HG02938 (cell line): ENCODE measurements around the gene NUDT21.
A peak's percentile ranks its signal among the peaks of the same experiment; 100 is the strongest.

Experiments
- ATAC-seq: cut with Tn5 transposase; IDR thresholded peaks from one replicate; pipeline ENCODE4 v1.9.1; 2021; ENCODE audit warnings: mild to moderate bottlenecking, moderate library complexity; ENCODE audit not compliant: unreplicated experiment

NUDT21 gene

GRCh38 chr16:56463153-56463552 is 12.0 kb upstream of the NUDT21 start:
- no peak for ATAC-seq

- no peak for ATAC-seq
Observed at GRCh38 chr16:56462064-56462796, 11.1 kb upstream of the NUDT21 start.

GRCh38 chr16:56460101-56460500 is 9.0 kb upstream of the NUDT21 start:
- ATAC-seq = no peak

GRCh38 chr16:56457927-56458470 is 6.9 kb upstream of the NUDT21 start:
- ATAC-seq = no peak

GRCh38 chr16:56451753-56452689 is 889 bp upstream of the NUDT21 start:
- peak; percentile 36 for ATAC-seq

GRCh38 chr16:56450275-56450985 is 702 bp downstream of the NUDT21 start:
- ATAC-seq = peak; percentile 18

GRCh38 chr16:56448005-56448404 is 3.1 kb downstream of the NUDT21 start:
- no peak for ATAC-seq

GRCh38 chr16:56447286-56447685 is 3.8 kb downstream of the NUDT21 start:
- no peak for ATAC-seq

- no peak for ATAC-seq
Observed at GRCh38 chr16:56438038-56438437, 13.1 kb downstream of the NUDT21 start.

- no peak for ATAC-seq
Observed at GRCh38 chr16:56436258-56436657, 14.9 kb downstream of the NUDT21 start.

GRCh38 chr16:56428091-56428490 is 23.0 kb downstream of the NUDT21 start:
- ATAC-seq = no peak

GRCh38 chr16:56426585-56426984 is 24.5 kb downstream of the NUDT21 start:
- no peak for ATAC-seq

- ATAC-seq = peak; percentile 59
Observed at GRCh38 chr16:56425439-56425832, 25.7 kb downstream of the NUDT21 start, which contains the start of gene AMFR. TSS of gene AMFR (minus strand) at chr16:56425545. CDS start at chr16:56425327, 218 bp downstream.

- ATAC-seq = peak; percentile 20
Observed at GRCh38 chr16:56424791-56425438, 26.2 kb downstream of the NUDT21 start.

GRCh38 chr16:56424404-56424764 is 26.7 kb downstream of the NUDT21 start:
- no peak for ATAC-seq

- ATAC-seq = no peak
Observed at GRCh38 chr16:56423584-56424403, 27.3 kb downstream of the NUDT21 start.

- no peak for ATAC-seq
Observed at GRCh38 chr16:56422896-56423441, 28.2 kb downstream of the NUDT21 start.

GRCh38 chr16:56421976-56422669 is 29.0 kb downstream of the NUDT21 start:
- ATAC-seq = no peak

GRCh38 chr16:56421313-56421712 is 29.8 kb downstream of the NUDT21 start:
- no peak for ATAC-seq
